ENCODE data around the gene EDC4. TPM values are rescaled to one million over a fixed set of nuclear protein-coding genes. Genes with fewer than 3 reads are reported as not detected.

The EDC4 gene
- total RNA-seq, 1 experiment from 2014 or later = 85.3 TPM

- peak within 1 kb of the TSS; percentile 80 to 83 for H3K4me3 ChIP-seq (ENCODE audit: low read depth in 2 of 2, low read length in 2 of 2)
- H3K9me3 ChIP-seq (ENCODE audit: control insufficient read depth, insufficient read depth, low read depth, low read length) = no peaks in the 10 kb centered on the region
- TF ChIP-seq CTCF (IDR thresholded peaks at IDR 0.05) (no peak), SIN3A (IDR thresholded peaks at IDR 0.05; ENCODE audit: borderline replicate concordance, insufficient read depth, low read depth, low read length) (no peak), POLR2AphosphoS5 (IDR thresholded peaks at IDR 0.05; ENCODE audit: low read depth, low read length) (no peak; the same call in 1 of the 2 replicates), TCF7L2 (IDR thresholded peaks at IDR 0.05; ENCODE audit: low read depth, low read length) (no peak), REST (IDR thresholded peaks at IDR 0.05; ENCODE audit: insufficient read depth in 1 of 2, low read depth in 2 of 2, low read length in 1 of 2) (no peak)
- H3K4me1 ChIP-seq (ENCODE audit: control insufficient read depth, insufficient read depth, low read length) = no peaks in the 10 kb centered on the region
- ATAC-seq = peak; percentile 99
- in situ Hi-C loops (cut with HindIII; ENCODE audit: low pct_unique_long_range_greater_than_20kb, low sequenced_read_pairs) = no loop called here
- intact Hi-C loops (cut with micrococcal nuclease; ENCODE audit: unreplicated experiment) = no loop called here
- DNase-seq (ENCODE audit: low read depth, low spot score) = peak; percentile 46
- CTCF ChIA-PET = interaction anchor here (0.6 kb wide), 1 partner anchor 16 kb away, joined by 6 read pairs; no protein-coding TSS in a partner anchor
- no peaks in the 10 kb centered on the region for H3K27me3 ChIP-seq (ENCODE audit: control insufficient read depth, insufficient read depth, low read length)
- no TSS peak for BruUV-seq (replicated peaks)
- H3K27ac ChIP-seq (ENCODE audit: low read length) = peak within 1 kb of the TSS; percentile 86
- POLR2A ChIA-PET = no interaction called here
- no peaks in the 10 kb centered on the region; the same call in 1 of the 2 replicates for H3K36me3 ChIP-seq (ENCODE audit: control insufficient read depth, insufficient read depth, low read length)
Measured at GRCh38 chr16:67892899-67893742, 20.3 kb downstream of the EDC4 start, which contains the start of gene PSKH1. Gene PSKH1, plus strand, starts transcription at chr16:67893254. Its CDS starts 15,496 bp downstream, at chr16:67908750.

GRCh38 chr16:67893743-67894399 is 21.0 kb downstream of the EDC4 start:
- no peaks in the 10 kb centered on the region for H3K27me3 ChIP-seq (ENCODE audit: control insufficient read depth, insufficient read depth, low read length)
- BruUV-seq (replicated peaks) = TSS peak; percentile 76
- CTCF ChIA-PET = no interaction called here
- H3K27ac ChIP-seq (ENCODE audit: low read length) = peak overlapping the region; percentile 86
- DNase-seq (ENCODE audit: low read depth, low spot score) (no peak), ATAC-seq (no peak)
- peak overlapping the region; percentile 80 to 83 for H3K4me3 ChIP-seq (ENCODE audit: low read depth in 2 of 2, low read length in 2 of 2)
- intact Hi-C loops (cut with micrococcal nuclease; ENCODE audit: unreplicated experiment) = no loop called here
- in situ Hi-C loops (cut with HindIII; ENCODE audit: low pct_unique_long_range_greater_than_20kb, low sequenced_read_pairs) = no loop called here
- H3K36me3 ChIP-seq (ENCODE audit: control insufficient read depth, insufficient read depth, low read length) = no peaks in the 10 kb centered on the region; the same call in 1 of the 2 replicates
- TF ChIP-seq POLR2AphosphoS5 (IDR thresholded peaks at IDR 0.05; ENCODE audit: low read depth, low read length) (no peak), CTCF (IDR thresholded peaks at IDR 0.05) (no peak), REST (IDR thresholded peaks at IDR 0.05; ENCODE audit: insufficient read depth in 1 of 2, low read depth in 2 of 2, low read length in 1 of 2) (no peak), SIN3A (IDR thresholded peaks at IDR 0.05; ENCODE audit: borderline replicate concordance, insufficient read depth, low read depth, low read length) (no peak), TCF7L2 (IDR thresholded peaks at IDR 0.05; ENCODE audit: low read depth, low read length) (no peak)
- POLR2A ChIA-PET = no interaction called here
- no peaks in the 10 kb centered on the region for H3K4me1 ChIP-seq (ENCODE audit: control insufficient read depth, insufficient read depth, low read length)
- H3K9me3 ChIP-seq (ENCODE audit: control insufficient read depth, insufficient read depth, low read depth, low read length) = no peaks in the 10 kb centered on the region

All from Panc1 (cell line).